GM18870 (cell line): ENCODE measurements around the gene ZFYVE16.
A peak's percentile ranks its signal among the peaks of the same experiment; 100 is the strongest.
"Not testable (repeated sequence)": the region's sequence is repeated elsewhere in the genome, so short reads cannot be mapped to it uniquely, and the experiment has no call there.

Source experiments
- ATAC-seq: cut with Tn5 transposase; IDR thresholded peaks from one replicate; pipeline ENCODE4 v1.9.1; 2021; ENCODE audit warnings: moderate library complexity; ENCODE audit not compliant: unreplicated experiment

Gene ZFYVE16

GRCh38 chr5:80487444-80487828 is 79.6 kb downstream of the ZFYVE16 start:
- ATAC-seq = no peak

GRCh38 chr5:80487829-80488721 is 80.2 kb downstream of the ZFYVE16 start, which contains the start of gene FAM151B:
Gene FAM151B (plus strand): TSS chr5:80488100. CDS start chr5:80488124, 24 bp downstream.
- ATAC-seq = peak; percentile 85

- no peak for ATAC-seq
Measured at GRCh38 chr5:80491296-80491695, 83.4 kb downstream of the ZFYVE16 start.

- no peak for ATAC-seq
Measured at GRCh38 chr5:80492741-80493140, 84.9 kb downstream of the ZFYVE16 start.

GRCh38 chr5:80493443-80493842 is 85.6 kb downstream of the ZFYVE16 start:
- ATAC-seq = not testable (repeated sequence)

- ATAC-seq = no peak
Measured at GRCh38 chr5:80495891-80496290, 88.0 kb downstream of the ZFYVE16 start.

- ATAC-seq = no peak
Measured at GRCh38 chr5:80502800-80503199, 94.9 kb downstream of the ZFYVE16 start.

- ATAC-seq = no peak
Measured at GRCh38 chr5:80503641-80504040, 95.8 kb downstream of the ZFYVE16 start.

GRCh38 chr5:80504833-80505232 is 97.0 kb downstream of the ZFYVE16 start:
- no peak for ATAC-seq

GRCh38 chr5:80507663-80508062 is 99.8 kb downstream of the ZFYVE16 start:
- no peak for ATAC-seq

- ATAC-seq = no peak
Measured at GRCh38 chr5:80508844-80509243, 101.0 kb downstream of the ZFYVE16 start.

- no peak for ATAC-seq
Measured at GRCh38 chr5:80509362-80509761, 101.5 kb downstream of the ZFYVE16 start.

- ATAC-seq = peak; percentile 90
Measured at GRCh38 chr5:80516826-80517225, 109.0 kb downstream of the ZFYVE16 start.
